Activated gamma-delta T cell (primary cell): ENCODE measurements around the gene TAL1.
"Not testable (repeated sequence)": the region's sequence is repeated elsewhere in the genome, so short reads cannot be mapped to it uniquely, and the experiment has no call there.

Source experiments
- DNase-seq: peaks from one replicate; lab custom pipeline; 2025; lab: John Stamatoyannopoulos, UW
- total RNA-seq, 2 donors: gene quantifications; one replicate each; lab custom pipeline; 2026; lab: John Stamatoyannopoulos, UW

Gene TAL1
- 0.67 to 23.6 reads per million in 2 donors for total RNA-seq

DNA sequence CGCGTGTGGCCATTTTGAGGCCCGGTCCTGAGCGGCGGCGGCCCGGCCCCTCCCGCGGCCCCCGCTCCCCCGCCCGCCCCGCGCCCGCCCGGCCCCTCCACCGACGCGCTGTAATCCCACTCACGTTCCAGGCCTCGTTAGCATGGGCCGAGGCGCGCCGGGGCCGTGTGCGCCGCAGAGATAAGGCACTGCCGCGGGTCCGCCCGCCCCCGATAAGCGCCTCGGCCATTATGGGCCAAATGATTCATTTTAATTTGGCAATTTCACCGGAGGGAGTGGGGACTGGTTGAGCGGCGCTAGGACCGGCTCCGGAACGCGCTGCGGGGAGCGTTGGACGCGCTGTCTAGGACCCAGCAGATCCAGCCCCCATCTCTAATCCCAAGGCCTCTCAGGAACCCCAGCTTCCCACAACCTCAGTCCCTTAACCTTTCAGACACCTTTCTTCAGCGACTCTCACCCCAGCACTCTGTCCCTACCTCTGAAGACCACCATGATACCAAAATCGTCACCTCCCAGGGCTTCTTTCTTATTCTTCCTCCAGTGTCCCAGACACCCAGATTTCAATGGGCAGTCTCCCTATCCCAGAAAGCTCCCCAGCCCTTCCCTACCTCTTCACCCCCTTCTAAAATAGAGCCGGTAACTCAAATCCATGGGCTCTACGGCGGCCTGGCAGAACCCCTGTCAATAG is at the start of gene TAL1:
TSS of gene TAL1 (minus strand) at position 39 of the 688 bp plus-strand sequence. CDS start 6,337 bp downstream, outside the sequence.
- DNase-seq, result no peak

DNA sequence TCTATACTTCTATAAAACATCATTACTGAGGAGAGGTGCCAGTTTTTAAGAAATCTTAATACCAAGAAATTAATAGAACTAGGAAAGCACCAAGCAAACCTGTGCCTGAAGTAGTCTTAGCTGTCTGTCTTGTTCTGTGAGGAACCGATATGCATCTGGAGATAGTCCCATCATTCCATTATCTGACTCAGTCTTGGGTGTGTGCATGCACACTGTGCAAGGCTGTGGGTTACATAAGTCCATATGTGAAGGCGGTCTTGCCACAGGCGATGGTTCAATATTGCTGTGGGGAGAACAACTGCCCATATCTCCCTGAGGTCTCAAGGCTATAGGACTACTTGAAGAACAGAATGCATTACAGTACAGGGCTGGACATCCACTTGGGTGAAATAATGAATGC is 48.1 kb upstream of the TAL1 start:
- DNase-seq, result no peak

DNA sequence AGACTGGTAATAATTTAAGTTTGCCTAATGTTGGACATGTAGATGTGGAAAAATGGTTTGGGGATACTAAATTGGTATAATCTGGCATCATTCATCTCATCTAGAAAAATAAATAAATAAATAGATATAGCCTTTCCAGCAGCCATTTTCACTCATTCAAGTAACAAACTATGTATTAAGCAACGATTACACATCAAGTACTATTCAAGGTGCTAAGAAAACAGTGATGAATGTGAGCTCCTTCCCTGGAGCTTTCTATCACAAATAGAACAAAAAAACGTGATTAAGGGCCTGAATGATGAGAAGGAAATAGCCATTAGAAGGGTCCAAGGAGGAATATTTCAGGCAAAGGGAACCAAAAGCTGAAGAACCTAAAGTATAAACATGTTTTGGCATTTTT is 44.8 kb upstream of the TAL1 start:
- DNase-seq, result no peak

DNA sequence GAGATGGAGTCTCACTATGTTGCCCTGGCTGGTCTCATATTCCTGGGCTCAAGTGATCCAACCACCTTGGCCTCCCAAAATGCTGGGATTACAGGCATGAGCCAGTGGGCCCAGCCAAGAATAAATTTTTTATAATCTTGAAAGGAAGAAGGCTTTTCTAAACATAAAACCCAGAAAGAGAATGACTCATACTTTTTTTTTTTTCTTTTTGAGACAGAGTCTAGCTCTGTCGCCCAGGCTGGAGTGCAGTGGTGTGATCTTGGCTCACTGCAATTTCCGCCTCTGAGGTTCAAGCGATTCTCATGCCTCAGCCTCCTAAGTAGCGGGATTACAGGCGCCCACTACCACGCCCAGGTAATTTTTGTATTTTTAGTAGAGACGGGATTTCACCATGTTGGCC is 43.8 kb upstream of the TAL1 start:
- not testable (repeated sequence) for DNase-seq

DNA sequence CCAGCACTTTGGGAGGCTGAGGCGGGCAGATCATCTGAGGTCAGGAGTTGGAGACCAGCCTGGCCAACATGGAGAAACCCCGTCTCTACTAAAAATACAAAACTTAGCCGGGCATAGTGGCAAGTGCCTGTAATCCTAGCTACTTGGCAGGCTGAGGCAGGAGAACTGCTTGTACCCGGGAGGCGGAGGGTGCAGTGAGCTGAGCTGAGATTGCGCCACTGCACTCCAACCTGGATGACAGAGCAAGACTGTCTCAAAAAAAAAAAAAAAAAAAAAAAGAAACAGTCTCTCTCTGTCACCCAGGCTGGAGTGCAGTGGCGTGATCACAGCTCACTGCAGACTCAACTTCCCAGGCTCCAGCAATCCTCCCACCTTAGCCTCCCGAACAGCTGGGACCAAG is 33.5 kb upstream of the TAL1 start:
- not testable (repeated sequence) for DNase-seq

DNA sequence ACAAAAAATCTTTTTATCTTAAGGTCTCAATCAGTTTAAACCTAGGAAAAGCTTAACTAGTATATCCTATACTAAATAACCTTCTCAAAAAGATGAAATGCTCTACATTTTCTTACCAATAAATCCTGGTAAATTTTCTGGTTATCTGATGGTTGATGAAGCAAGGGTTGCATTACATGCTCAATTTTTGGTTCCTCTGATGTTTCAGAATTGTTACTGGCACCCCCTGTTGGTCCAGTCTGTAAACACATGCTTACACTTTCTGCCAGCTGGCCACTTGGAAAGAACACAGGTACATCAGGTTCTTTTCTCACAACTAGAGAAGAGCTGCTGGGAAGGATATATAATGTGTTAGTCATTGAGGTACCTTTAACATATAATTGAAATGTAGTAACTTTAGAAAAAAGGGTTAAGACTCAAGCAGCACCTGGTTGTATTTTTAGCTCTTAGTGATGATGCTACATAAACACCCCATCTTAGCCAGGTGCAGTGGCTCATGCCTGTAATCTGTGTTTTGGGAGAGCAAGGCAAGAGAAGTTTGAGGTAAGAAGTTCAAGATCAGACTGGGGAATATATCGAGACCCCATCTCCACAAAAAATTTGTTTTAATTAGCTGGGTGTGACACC is 30.9 kb upstream of the TAL1 start:
- no peak for DNase-seq

DNA sequence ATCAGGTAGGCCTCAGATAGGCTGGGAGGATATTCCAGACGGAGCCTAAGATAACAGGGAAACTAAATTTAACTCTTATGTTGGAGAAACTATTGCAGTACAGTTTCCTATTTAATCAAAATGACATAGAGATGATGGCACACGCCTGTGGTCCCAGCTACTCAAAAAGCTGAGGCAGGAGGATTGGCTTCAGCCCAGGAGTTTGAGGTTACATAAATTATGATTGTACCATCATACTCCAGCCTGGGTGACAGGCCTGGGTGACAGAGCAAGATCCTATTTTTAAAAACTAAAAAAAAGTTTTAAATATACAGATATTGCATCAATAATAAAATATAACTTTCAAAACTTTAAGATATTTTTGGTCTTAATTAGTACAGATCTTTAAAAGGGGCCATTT is 25.2 kb upstream of the TAL1 start:
- DNase-seq, result no peak

DNA sequence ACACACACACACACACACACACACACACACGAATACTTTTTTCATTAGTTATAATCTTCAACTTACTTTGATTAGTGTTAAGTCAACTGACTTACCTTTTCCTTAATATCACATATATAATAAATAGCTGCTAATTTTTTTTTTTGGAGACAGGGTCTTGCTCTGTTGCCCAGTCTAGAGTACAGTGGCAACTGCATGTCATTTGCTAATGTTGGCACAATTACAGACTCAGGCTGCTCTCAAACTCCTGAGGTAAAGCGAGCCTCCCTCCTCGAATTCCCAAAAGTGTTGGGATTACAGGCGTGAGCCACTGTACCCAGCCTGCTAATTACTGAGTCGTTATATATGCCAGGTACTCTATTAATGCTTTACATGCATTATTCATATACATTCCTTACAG is 20.8 kb upstream of the TAL1 start:
- no peak for DNase-seq

DNA sequence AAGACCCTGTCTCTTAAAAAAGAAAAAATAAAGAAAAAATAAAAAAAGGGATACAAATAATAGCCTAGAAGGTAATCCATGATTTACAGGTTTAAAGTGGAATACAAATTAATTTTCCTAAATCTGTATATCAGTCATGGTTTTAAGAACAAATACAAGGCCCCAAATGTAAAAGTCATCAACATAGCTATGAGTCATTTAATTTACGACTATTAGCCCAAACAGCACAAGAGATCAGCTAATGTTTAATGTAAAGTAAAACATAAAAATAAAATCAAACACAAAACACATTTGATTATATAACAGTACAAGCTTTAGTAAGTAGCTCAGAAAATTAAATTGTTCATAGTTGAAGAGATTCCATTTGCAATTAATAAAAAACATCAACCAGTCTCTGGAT is 20.3 kb upstream of the TAL1 start:
- DNase-seq, result no peak

DNA sequence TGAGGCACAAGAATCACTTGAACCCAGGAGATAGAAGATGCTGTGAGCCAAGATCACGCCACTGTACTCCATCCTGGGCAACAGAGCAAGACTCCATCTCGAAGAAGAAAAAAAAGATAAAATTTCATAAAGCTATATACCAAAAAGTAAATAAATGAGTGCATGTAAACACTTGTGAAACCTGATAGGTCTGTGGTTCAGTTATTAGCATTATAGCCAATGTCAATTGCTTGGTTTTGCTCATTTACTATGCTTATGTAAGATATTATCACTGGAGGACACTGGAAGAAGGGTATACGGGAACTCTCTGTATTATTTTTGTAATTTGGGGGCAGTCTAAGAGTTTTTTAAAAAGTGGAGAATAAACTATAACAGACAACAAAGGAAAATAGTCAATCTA is 17.7 kb upstream of the TAL1 start:
- no peak for DNase-seq

DNA sequence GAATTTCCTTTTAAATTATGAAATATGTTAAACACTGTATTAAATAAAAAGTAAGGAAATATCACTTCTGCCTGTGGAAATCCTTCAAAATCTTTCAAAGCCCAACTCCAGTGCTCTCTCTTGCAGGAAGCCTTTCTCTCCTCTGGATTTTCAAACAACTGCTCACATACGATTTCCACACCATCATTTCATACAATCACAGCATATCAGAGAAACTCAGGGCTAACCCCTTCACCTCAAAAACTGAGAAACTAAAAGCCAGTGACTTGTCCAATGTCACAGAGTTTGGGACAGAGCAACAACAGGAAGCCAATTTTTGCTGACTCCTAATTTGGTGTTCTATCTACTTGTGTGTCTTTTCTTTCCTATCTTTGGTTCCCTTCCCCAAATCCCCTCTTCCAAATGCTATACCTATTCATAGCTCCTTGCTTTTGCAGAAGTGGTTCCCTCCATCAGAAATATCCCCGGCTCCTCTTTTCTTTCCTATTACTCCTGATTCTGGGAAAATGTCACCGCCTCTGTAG is 12.4 kb upstream of the TAL1 start:
- no peak for DNase-seq

DNA sequence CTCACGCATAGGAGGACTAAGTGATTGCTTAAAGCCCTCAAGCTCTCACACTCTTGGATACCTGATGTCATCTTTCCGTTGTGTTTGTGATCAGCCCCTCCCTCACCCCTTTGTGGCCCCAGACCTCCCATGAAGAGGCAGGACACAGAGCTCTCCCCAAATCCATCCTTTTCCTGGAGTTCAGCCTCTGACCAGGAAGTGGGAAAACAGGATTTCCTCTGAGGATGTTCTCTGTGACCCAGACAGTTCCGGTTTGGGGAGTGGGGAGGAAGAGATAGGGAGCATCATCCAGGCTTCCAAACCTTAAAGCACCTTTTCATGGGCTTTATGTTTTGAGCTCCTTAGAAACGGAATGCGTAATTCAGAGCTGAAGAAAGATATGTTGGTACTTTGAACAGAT is 11.9 kb upstream of the TAL1 start:
- DNase-seq, result no peak

DNA sequence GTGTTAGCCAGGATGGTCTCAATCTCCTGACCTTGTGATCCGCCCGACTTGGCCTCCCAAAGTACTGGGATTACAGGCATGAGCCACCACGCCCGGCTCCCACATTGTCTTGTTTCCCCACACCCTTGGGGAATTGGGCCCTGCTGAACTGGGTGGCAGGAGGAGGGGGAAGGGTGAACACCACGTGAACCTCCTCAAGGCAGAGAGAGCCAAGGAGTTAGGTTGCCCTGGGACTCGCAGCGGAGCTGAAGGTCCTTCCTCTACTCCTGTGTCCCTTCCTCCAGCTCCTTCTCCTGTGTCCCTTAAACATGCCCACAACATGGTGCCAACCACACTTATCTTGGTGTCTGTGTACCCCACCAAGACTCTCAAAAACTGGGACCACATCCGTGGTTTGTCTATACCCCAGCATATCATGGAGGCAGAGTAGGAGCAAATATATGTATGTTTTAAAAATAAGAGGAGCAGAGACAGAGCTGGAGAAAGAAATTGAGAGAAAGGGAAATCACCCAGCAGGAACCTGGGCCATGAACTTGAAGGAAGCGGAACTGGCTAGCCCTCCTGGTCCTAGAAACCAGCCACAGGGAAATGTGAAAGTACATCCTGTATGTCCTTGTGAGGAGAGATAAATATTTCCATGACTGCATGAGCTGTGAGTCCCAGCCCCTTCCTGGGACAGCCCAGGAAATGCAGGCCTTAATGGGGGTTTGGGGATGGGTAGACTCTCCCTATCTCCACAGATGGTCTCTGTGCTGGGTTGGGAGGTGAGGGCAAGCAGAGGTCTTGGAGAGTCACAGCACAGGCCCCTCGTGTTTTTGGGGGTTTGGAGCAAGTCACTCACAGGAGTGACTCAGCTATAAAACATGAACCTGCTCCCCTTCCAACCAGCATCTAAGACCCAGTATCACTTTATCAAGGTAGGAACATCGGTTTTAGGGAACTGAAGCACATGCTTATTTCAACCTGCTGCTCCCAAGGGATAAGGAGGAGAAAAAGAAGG is 9.4 kb upstream of the TAL1 start:
- no peak for DNase-seq

DNA sequence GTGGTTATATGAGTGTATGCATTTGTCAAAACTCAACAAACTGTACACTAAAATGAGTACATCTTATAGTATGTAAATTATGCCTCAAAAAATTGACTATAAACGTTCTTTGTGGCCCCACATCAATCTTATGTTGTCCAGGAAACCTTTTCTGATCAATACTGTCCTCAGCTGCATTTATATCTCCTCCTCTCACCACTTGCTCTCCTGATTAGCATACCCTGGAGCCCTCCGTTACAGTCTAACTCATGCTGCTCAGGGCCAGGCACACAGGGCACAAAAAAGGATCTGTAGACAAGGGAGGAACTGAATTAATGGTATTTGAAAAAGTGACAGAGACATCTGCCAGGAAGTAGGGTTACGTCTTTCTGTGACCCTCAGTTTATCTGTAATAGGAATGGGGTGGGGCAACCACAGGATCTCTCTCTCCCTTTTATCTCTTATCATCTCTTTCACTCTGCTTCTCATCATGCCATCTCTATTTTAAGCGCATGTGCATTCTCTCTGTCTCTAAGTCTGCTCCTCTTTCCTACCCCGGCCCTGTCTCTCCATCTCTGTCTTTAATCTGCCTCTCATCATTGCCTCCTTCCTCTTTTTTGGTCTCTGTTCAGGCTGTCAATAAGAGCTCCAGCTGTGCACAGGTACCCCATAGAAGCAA is 7.0 kb upstream of the TAL1 start:
- DNase-seq, result no peak

DNA sequence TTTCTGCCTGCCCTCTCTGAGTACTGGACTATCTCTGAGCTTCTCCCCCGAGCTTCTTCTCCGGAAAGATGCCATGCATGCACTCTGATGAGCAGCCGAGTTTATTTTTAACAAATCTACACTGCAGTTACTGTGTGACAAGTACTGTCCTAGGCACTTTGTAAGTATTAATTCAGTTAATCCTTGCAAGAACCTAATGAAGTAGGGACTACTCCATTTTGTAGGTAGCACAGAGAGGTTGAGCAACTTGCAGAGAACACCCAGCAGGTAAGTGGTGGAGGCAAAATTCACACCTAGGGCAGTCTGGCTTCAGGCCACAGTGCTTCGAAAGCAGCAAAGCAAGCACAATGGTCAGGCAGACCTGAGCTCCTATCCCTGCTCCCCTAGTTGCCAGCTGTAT is 3.8 kb upstream of the TAL1 start:
- no peak for DNase-seq

DNA sequence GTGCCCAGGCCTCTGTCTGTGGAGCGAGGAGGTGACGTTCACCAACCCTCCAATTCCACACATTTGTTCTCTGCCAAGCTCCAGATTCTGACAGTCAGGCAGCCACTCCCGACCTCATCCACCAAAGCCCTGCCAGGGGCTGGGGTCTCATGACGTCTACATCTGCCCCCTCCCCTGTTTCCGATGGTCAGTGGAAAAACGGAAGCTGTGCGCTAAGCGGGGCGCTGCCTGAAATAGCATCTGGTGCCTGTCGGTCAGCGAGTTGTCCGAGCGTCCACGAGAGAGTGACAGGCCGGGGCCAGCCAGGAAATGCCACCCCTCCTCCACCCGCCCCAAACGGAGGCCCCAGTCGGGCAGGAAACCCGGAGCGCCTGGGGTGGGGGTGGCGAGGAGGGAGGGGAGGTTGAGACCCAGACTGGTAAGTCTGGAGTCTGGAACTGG is 3.2 kb upstream of the TAL1 start:
- no peak for DNase-seq

DNA sequence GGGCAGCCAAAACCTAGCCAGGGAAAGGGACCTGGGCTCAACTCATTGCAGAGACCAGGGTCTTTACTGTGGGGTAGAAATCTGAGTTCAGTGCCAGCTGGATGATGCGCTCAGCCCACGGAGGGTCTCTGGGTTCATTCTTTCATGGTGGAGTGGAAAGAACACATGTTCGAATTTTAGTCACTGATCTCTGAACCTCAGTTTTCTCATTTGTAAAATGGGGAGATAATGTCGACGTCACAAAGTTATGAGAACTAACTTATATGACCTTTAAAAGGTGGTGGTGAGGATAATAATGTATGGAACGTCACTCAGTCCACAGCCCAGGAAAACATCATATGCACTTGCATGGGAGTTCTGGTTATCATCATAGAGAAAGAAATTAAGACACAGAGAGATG is 1.2 kb upstream of the TAL1 start:
- no peak for DNase-seq

DNA sequence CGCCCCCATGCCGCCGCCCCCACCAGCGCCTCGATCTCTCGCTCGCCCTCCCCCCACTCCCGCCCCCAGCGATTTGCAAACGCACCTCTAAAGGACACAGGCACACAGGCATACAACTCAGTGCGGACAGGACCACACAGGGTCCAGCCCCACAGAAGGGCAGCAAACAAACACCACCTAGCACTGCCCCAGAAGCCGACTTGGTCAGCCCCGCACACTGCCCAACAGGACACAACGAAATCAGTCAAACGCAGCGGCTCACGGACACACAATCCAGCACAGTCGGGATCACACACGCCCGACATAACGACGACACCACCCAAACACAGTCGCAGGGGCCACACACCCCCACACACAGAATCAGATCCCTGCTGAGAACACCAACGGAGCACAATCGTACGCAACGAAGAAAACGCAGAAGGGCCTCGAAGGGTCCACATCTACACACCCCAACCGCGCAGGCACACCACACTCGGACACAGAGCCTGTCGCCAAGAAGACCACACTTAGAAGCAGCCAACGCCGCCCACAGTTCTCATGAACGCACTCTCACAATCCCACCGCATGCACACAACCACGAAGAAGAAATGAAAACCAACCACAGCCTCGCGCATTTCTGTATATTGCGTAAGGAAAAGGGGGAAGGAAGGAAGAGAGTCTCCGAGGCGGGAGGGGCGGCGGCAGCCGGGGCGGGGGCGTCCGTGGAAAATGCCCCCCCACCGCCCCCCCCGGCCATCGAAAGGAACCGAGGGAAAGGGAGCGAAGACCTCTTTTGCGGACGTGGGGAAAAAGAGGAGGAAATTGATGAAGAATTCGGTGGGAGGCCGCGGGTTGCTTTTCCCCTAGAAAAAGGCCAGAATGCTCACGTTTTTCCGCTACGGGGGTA is 481 bp downstream of the TAL1 start:
- no peak for DNase-seq

DNA sequence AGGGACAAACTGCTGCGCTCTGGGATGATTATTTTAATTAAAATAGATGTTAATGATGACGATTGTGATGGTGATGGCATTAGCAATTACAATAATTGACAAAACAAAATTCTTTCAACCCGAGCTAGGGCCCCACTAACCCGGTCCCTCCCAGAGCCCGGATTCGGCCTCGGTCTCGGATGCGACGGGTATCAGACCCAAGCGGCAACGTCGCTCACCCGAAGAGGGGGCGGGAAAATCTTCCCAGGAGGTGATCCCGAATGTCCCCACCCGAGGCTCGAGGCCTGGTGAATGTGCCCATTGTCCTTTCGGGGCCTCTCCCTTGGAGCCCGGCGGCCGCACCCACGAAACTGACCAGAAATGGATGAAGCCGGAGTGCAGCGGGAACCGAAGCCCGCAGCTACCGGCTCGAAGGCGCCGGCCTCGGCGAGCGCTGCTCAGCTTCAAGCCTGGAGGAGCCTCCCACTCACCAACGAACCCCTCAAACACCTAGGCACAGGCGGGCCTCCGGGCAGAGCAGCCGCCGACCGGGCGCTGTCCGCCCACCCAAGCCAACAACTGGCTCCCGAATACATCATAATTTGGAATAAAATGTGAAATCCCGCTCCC is 1.2 kb downstream of the TAL1 start:
- no peak for DNase-seq
